Osteoblast (primary cell): ENCODE results near the gene POLR2J. TPM values are rescaled to one million over a fixed set of nuclear protein-coding genes. Genes with fewer than 3 reads are reported as not detected.

ENCODE experiments used
- DNase-seq: peaks from one replicate; pipeline ENCODE4 v3.0.0; 2011; ENCODE audit warnings: low spot score, mixed read lengths; ENCODE audit not compliant: insufficient read length; ENCODE audit errors: missing footprints
- H2AFZ ChIP-seq: 2 replicates; pipeline ENCODE4 v1.6.0; 2011; ENCODE audit warnings: mild to moderate bottlenecking, low read length
- H3K27ac ChIP-seq: 2 replicates; pipeline ENCODE4 v1.5.1; 2011; ENCODE audit warnings: mild to moderate bottlenecking, low read depth, low read length, moderate library complexity
- H3K27me3 ChIP-seq: 2 replicates; pipeline ENCODE4 v1.6.0; 2012; ENCODE audit warnings: mild to moderate bottlenecking, control low read depth, inconsistent platforms, low read length, moderate library complexity; ENCODE audit not compliant: insufficient read depth
- H3K36me3 ChIP-seq: 2 replicates; pipeline ENCODE4 v1.5.1; 2011; ENCODE audit warnings: mild to moderate bottlenecking, low read length, control low read depth, moderate library complexity; ENCODE audit not compliant: insufficient read depth
- H3K4me1 ChIP-seq: 2 replicates; pipeline ENCODE4 v1.5.1; 2011; ENCODE audit warnings: mild to moderate bottlenecking, low read length, control low read depth, moderate library complexity; ENCODE audit not compliant: insufficient read depth
- H3K4me2 ChIP-seq: 2 replicates; pipeline ENCODE4 v1.6.0; 2011; ENCODE audit warnings: mild to moderate bottlenecking, low read length; ENCODE audit not compliant: insufficient read depth
- H3K4me3 ChIP-seq: fragments of 200-600 bp; sonication (generic); 3 replicates; pipeline ENCODE4 v1.5.1; 2012; ENCODE audit warnings: mild to moderate bottlenecking, low read length, inconsistent platforms; ENCODE audit not compliant: insufficient read depth
- H3K79me2 ChIP-seq: 2 replicates; pipeline ENCODE4 v1.6.0; 2012; ENCODE audit warnings: mild to moderate bottlenecking, low read length, control low read depth, inconsistent platforms; ENCODE audit not compliant: insufficient read depth
- H3K9me3 ChIP-seq: 2 replicates; pipeline ENCODE4 v1.5.1; 2011; ENCODE audit warnings: low read depth, low read length, control low read depth
- H4K20me1 ChIP-seq: 2 replicates; pipeline ENCODE4 v1.6.0; 2012; ENCODE audit warnings: mild to moderate bottlenecking, low read length, control low read depth; ENCODE audit not compliant: insufficient read depth
- total RNA-seq: library from RNA; depleted of rRNA; stranded (reverse); fragments of >200 nt; gene quantifications from 2 replicates; pipeline ENCODE4 v1.2.3, GENCODE V29; 2012
- TF ChIP-seq, protein P1 (sequence below): IDR thresholded peaks from 2 replicates; pipeline ENCODE4 v1.5.1; 2011; ENCODE audit warnings: mild to moderate bottlenecking, low read depth, low read length, moderate library complexity; ENCODE audit errors: extremely low read depth

The POLR2J gene
- total RNA-seq, 1 donor = 27.9 TPM

DNA sequence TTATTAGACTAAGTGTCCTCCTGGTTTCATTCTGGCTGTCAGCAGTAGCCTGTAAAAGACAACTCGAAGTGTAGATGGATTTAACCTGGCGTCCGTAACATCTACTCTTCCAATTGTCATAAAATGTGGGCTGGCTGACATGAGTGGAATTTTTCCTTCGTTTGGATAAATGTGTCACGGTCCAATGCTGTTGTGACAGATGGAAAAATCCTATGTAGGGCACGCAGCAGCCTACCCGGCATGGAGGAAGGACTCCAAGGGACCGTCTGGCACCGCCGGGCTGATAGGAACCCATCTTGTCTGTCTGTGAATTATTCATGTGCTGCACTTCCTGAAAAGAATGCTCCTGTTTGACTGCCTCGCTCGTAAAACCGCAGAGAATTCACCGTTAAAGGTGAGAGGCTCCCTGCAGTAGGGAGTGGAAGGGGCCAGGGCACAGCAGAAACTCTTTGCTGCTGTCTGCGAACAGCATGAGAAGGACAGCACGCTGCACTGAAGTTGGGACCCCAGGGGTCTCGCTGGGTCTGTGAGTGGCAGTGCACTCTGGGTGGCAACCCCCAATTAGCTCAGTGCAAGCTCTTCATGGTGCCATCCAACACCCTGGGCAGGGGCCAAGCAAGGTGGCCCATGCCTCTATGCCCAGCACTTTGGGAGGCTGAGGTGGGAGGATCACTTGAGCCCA, 47.0 kb downstream of the POLR2J start:
- H4K20me1 ChIP-seq = peaks cover 2% of the 10 kb centered on the region
- H3K4me2 ChIP-seq = no peak overlapping the region
- no peak for DNase-seq
- no peak overlapping the region for H2AFZ ChIP-seq
- H3K27ac ChIP-seq = no peak overlapping the region
- H3K4me1 ChIP-seq = peaks cover 3% of the 10 kb centered on the region
- no peaks in the 10 kb centered on the region for H3K9me3 ChIP-seq
- H3K79me2 ChIP-seq = peaks cover 28% of the 10 kb centered on the region
- H3K4me3 ChIP-seq = no peak overlapping the region
- H3K36me3 ChIP-seq = peaks cover 12% of the 10 kb centered on the region
- H3K27me3 ChIP-seq = no peaks in the 10 kb centered on the region
- TF ChIP-seq, protein P1, sequence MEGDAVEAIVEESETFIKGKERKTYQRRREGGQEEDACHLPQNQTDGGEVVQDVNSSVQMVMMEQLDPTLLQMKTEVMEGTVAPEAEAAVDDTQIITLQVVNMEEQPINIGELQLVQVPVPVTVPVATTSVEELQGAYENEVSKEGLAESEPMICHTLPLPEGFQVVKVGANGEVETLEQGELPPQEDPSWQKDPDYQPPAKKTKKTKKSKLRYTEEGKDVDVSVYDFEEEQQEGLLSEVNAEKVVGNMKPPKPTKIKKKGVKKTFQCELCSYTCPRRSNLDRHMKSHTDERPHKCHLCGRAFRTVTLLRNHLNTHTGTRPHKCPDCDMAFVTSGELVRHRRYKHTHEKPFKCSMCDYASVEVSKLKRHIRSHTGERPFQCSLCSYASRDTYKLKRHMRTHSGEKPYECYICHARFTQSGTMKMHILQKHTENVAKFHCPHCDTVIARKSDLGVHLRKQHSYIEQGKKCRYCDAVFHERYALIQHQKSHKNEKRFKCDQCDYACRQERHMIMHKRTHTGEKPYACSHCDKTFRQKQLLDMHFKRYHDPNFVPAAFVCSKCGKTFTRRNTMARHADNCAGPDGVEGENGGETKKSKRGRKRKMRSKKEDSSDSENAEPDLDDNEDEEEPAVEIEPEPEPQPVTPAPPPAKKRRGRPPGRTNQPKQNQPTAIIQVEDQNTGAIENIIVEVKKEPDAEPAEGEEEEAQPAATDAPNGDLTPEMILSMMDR = no peak

DNA sequence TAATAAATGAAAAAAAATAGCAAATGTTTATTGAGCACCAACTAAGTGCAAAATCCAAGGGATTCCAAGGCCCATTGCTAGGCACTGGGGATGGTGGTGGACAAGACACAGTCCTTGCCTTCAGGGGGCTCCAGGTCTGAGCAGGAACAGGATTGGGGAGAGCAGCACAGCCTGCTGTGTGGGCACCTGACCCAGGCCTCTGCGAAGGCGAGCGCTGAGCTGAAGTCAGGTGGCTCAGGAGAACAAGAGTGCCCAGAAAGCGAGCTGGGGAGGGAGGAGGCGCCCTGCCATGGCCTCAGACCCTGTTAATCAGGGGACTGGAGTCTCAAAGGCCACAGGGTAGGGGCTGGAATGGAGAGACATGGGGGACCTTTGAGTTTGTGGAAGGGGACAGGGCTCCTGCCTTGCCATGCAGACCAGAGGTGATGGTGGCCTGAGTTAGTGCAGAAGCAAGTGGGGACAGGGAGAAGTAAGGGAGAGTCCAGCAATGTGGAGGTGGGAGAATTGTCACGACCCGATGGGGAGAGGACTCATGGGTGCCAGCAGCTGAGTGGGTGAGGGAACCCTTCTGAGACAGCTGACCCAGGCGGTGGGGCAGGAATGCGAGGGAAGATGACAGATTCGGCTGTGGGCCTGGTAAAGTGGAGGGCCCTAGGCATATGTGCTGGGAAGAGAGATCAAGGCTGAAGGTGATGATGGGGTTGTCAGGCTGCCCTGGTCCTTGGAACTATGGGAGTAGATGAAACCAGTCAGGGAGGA, 49.4 kb downstream of the POLR2J start:
- Histone ChIP-seq H3K9me3 (no peaks in the 10 kb centered on the region), H2AFZ (no peak overlapping the region), H3K4me2 (no peak overlapping the region), H3K36me3 (peaks cover 26% of the 10 kb centered on the region), H3K4me1 (peaks cover under 1% of the 10 kb centered on the region), H3K27ac (no peak overlapping the region), H3K79me2 (peaks cover 8% of the 10 kb centered on the region), H3K27me3 (no peaks in the 10 kb centered on the region), H3K4me3 (no peak overlapping the region), H4K20me1 (peaks cover 8% of the 10 kb centered on the region)
- no peak for DNase-seq
- TF ChIP-seq, protein P1 = no peak

DNA sequence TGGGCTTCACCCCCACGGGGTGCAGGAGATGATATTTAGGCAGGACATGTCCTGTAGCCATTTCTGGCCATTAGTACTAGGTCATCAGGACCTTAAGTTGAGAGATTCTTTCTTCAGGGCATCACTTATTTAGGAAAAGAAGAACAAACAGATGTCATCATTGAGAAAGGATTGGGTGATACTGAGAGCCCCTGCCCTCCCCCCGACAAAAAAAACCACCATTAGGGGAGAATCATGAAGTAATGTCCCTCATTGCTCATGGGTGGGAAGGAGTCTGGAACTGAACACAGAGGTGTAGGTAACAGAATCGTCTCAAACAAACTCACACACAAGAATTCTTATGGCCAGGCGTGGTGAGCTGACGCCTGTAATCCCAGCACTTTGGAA, 51.7 kb downstream of the POLR2J start:
- Histone ChIP-seq H3K27me3 (no peaks in the 10 kb centered on the region), H3K4me3 (no peak overlapping the region), H3K79me2 (no peaks in the 10 kb centered on the region), H3K27ac (no peak overlapping the region), H3K36me3 (peaks cover 31% of the 10 kb centered on the region), H4K20me1 (peaks cover 10% of the 10 kb centered on the region), H2AFZ (no peak overlapping the region), H3K4me2 (no peak overlapping the region), H3K4me1 (no peaks in the 10 kb centered on the region), H3K9me3 (no peaks in the 10 kb centered on the region)
- no peak for DNase-seq
- TF ChIP-seq, protein P1 = no peak
